Measurements from ENCODE around the gene MEF2C. TPM values are rescaled to one million over a fixed set of nuclear protein-coding genes. Genes with fewer than 3 reads are reported as not detected.

Gene MEF2C
- total RNA-seq, 2 experiments from 2014 or later, result 0.60 to 0.87 TPM

- H3K27ac Mint-ChIP-seq, result no peak overlapping the region
- Histone ChIP-seq H3K27ac (ENCODE audit: low read depth in 1 of 2, low read length in 2 of 2) (no peak overlapping the region), H3K9me3 (ENCODE audit: control insufficient read depth in 1 of 2, insufficient read depth in 1 of 2, low read length in 2 of 2) (peaks cover 0 to 6% of the 10 kb centered on the region in 2 experiments), H3K27me3 (ENCODE audit: control insufficient read depth in 1 of 2, insufficient read depth in 2 of 2, low read length in 2 of 2) (peaks cover 28 to 52% of the 10 kb centered on the region in 2 experiments), H3K36me3 (ENCODE audit: insufficient read depth, low read length) (no peaks in the 10 kb centered on the region), H3K4me3 (ENCODE audit: low read length) (no peak overlapping the region), H3K4me1 (ENCODE audit: insufficient read depth, low read length) (peaks cover 9% of the 10 kb centered on the region)
- intact Hi-C loops (cut with DNase I, micrococcal nuclease), result no loop called here
- CTCF ChIA-PET, result interaction anchor here (0.5 kb wide), 1 partner anchor 34 kb away, joined by 4 read pairs; no protein-coding TSS in a partner anchor
- H3K27me3 Mint-ChIP-seq, result peaks cover 87% of the 10 kb centered on the region
- TF ChIP-seq CTCF (IDR thresholded peaks at IDR 0.05), result no peak
- peaks cover 23% of the 10 kb centered on the region for H3K4me1 Mint-ChIP-seq (ENCODE audit: low read depth)
- POLR2A ChIA-PET, result no interaction called here
- DNase-seq (no peak), ATAC-seq (ENCODE audit: poor library complexity) (no peak)
- no peaks in the 10 kb centered on the region for H3K9me3 Mint-ChIP-seq
- H3K36me3 Mint-ChIP-seq (ENCODE audit: low read depth), result no peaks in the 10 kb centered on the region
- no peak overlapping the region for H3K4me3 Mint-ChIP-seq
Observed at GRCh38 chr5:88887342-88887741, 4.4 kb upstream of the MEF2C start.

GRCh38 chr5:88886746-88887341 is 3.9 kb upstream of the MEF2C start:
- H3K27me3 Mint-ChIP-seq, result peaks cover 88% of the 10 kb centered on the region
- Histone ChIP-seq H3K9me3 (ENCODE audit: control insufficient read depth in 1 of 2, insufficient read depth in 1 of 2, low read length in 2 of 2) (peaks cover 0 to 6% of the 10 kb centered on the region in 2 experiments), H3K36me3 (ENCODE audit: insufficient read depth, low read length) (no peaks in the 10 kb centered on the region), H3K27me3 (ENCODE audit: control insufficient read depth in 1 of 2, insufficient read depth in 2 of 2, low read length in 2 of 2) (peaks cover 31 to 57% of the 10 kb centered on the region in 2 experiments), H3K4me3 (ENCODE audit: low read length) (no peak overlapping the region), H3K4me1 (ENCODE audit: insufficient read depth, low read length) (peaks cover 9% of the 10 kb centered on the region), H3K27ac (ENCODE audit: low read depth in 1 of 2, low read length in 2 of 2) (no peak overlapping the region)
- POLR2A ChIA-PET, result no interaction called here
- H3K4me3 Mint-ChIP-seq, result no peak overlapping the region
- peaks cover 27% of the 10 kb centered on the region for H3K4me1 Mint-ChIP-seq (ENCODE audit: low read depth)
- no peak for DNase-seq
- TF ChIP-seq CTCF (IDR thresholded peaks at IDR 0.05), result no peak
- H3K27ac Mint-ChIP-seq, result no peak overlapping the region
- H3K9me3 Mint-ChIP-seq, result no peaks in the 10 kb centered on the region
- intact Hi-C loops (cut with DNase I, micrococcal nuclease), result no loop called here
- H3K36me3 Mint-ChIP-seq (ENCODE audit: low read depth), result no peaks in the 10 kb centered on the region
- no peak for ATAC-seq (ENCODE audit: poor library complexity)
- CTCF ChIA-PET, result interaction anchor here (0.5 kb wide), 1 partner anchor 34 kb away, joined by 4 read pairs; no protein-coding TSS in a partner anchor

- no peak overlapping the region for H3K27ac ChIP-seq (ENCODE audit: low read depth in 1 of 2, low read length in 2 of 2)
Observed at GRCh38 chr5:88886252-88886651, 3.3 kb upstream of the MEF2C start.

More at GRCh38 chr5:88886252-88886651, 3.3 kb upstream of the MEF2C start:
- no peak for TF ChIP-seq CTCF (IDR thresholded peaks at IDR 0.05)
- Mint-ChIP-seq H3K27ac (no peak overlapping the region), H3K36me3 (ENCODE audit: low read depth) (no peaks in the 10 kb centered on the region), H3K9me3 (no peaks in the 10 kb centered on the region), H3K4me3 (no peak overlapping the region), H3K27me3 (peaks cover 91% of the 10 kb centered on the region), H3K4me1 (ENCODE audit: low read depth) (peaks cover 27% of the 10 kb centered on the region)
- H3K27me3 ChIP-seq (ENCODE audit: control insufficient read depth in 1 of 2, insufficient read depth in 2 of 2, low read length in 2 of 2), result peaks cover 34 to 62% of the 10 kb centered on the region in 2 experiments
- H3K4me1 ChIP-seq (ENCODE audit: insufficient read depth, low read length), result peaks cover 9% of the 10 kb centered on the region
- no peaks in the 10 kb centered on the region for H3K36me3 ChIP-seq (ENCODE audit: insufficient read depth, low read length)
- intact Hi-C loops (cut with DNase I, micrococcal nuclease), result no loop called here
- ChIA-PET POLR2A (no interaction called here), CTCF (no interaction called here)
- no peak for DNase-seq
- no peak overlapping the region for H3K4me3 ChIP-seq (ENCODE audit: low read length)
- ATAC-seq (ENCODE audit: poor library complexity), result no peak
- H3K9me3 ChIP-seq (ENCODE audit: control insufficient read depth in 1 of 2, insufficient read depth in 1 of 2, low read length in 2 of 2), result peaks cover 0 to 6% of the 10 kb centered on the region in 2 experiments
